ENCODE measurements around the gene WNT9A. TPM values are rescaled to one million over a fixed set of nuclear protein-coding genes. Genes with fewer than 3 reads are reported as not detected.

Gene WNT9A
- total and polyA plus RNA-seq, 2 experiments from 2014 or later = 1.4 TPM; not detected in 1

- no peak for DNase-seq (ENCODE audit: low read depth in 1 of 2, low spot score in 1 of 2)
- H3K4me3 ChIP-seq = no peak overlapping the region
- H3K4me1 ChIP-seq (ENCODE audit: low read depth) = no peaks in the 10 kb centered on the region
- no peak overlapping the region for H3K27ac ChIP-seq
- H3K36me3 ChIP-seq = no peaks in the 10 kb centered on the region
- no peaks in the 10 kb centered on the region for H3K9me3 ChIP-seq (ENCODE audit: low read depth)
- no peaks in the 10 kb centered on the region for H3K27me3 ChIP-seq
- TF ChIP-seq CTCF (IDR thresholded peaks at IDR 0.05; ENCODE audit: low read depth, low read length) = no peak
Measured at GRCh38 chr1:227918083-227918700, 29.5 kb downstream of the WNT9A start.

DNA sequence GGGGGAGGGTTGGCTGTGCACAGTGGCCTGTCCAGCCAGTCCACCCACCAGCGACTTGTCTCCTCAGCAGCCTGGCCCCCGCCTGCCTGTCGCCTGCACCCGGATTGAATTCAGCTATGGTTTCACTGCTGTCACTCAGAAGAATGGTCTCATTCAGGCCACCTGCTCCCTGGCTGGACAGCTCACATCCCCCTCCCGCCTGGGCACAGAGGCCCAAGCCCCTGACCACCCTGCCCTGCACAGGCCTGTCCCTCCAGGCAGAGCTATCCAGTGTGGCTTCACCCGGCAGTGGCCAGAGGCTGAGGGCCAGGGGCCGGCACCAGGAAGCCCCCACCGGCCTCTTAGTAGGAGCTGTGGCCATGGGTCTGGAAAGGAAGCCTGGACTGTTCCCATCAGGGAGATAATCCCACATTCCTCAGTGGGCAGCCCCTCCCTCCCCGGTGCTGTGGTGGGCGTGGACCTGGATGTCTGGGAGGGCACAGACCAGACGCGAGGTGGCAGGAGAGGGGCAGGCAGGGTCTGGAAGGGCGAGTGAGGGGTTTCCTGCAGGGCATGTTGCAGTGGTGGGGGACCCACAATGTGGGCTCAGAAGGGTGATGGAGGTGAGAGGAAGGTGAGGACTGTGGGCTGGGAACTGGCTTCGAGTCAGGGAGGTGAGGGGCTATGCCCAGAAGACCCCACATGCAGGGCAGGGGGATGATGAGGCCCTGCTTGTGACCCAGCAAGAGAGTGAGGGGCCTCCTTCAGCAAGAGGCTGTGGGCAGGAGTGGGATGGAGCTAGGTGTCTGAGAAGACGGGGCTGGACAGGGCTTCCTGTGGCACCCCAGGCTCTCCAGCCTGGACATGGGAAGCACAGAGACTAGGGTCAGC lies 30.4 kb downstream of the WNT9A start:
- no peak for DNase-seq (ENCODE audit: low read depth in 1 of 2, low spot score in 1 of 2)

GRCh38 chr1:227916655-227917054 lies 31.1 kb downstream of the WNT9A start:
- no peaks in the 10 kb centered on the region for H3K4me1 ChIP-seq (ENCODE audit: low read depth)
- no peak for TF ChIP-seq CTCF (IDR thresholded peaks at IDR 0.05; ENCODE audit: low read depth, low read length)
- no peak overlapping the region for H3K27ac ChIP-seq
- H3K9me3 ChIP-seq (ENCODE audit: low read depth) = no peaks in the 10 kb centered on the region
- no peak overlapping the region for H3K4me3 ChIP-seq
- H3K27me3 ChIP-seq = no peaks in the 10 kb centered on the region
- H3K36me3 ChIP-seq = no peaks in the 10 kb centered on the region
- DNase-seq (ENCODE audit: low read depth in 1 of 2, low spot score in 1 of 2) = no peak

More for the DNA sequence above, 30.4 kb downstream of the WNT9A start:
- H3K9me3 ChIP-seq (ENCODE audit: low read depth) = no peaks in the 10 kb centered on the region
- H3K27me3 ChIP-seq = no peaks in the 10 kb centered on the region
- no peak overlapping the region for H3K27ac ChIP-seq
- no peak overlapping the region for H3K4me3 ChIP-seq
- no peaks in the 10 kb centered on the region for H3K4me1 ChIP-seq (ENCODE audit: low read depth)
- TF ChIP-seq CTCF (IDR thresholded peaks at IDR 0.05; ENCODE audit: low read depth, low read length) = no peak
- H3K36me3 ChIP-seq = no peaks in the 10 kb centered on the region

DNA sequence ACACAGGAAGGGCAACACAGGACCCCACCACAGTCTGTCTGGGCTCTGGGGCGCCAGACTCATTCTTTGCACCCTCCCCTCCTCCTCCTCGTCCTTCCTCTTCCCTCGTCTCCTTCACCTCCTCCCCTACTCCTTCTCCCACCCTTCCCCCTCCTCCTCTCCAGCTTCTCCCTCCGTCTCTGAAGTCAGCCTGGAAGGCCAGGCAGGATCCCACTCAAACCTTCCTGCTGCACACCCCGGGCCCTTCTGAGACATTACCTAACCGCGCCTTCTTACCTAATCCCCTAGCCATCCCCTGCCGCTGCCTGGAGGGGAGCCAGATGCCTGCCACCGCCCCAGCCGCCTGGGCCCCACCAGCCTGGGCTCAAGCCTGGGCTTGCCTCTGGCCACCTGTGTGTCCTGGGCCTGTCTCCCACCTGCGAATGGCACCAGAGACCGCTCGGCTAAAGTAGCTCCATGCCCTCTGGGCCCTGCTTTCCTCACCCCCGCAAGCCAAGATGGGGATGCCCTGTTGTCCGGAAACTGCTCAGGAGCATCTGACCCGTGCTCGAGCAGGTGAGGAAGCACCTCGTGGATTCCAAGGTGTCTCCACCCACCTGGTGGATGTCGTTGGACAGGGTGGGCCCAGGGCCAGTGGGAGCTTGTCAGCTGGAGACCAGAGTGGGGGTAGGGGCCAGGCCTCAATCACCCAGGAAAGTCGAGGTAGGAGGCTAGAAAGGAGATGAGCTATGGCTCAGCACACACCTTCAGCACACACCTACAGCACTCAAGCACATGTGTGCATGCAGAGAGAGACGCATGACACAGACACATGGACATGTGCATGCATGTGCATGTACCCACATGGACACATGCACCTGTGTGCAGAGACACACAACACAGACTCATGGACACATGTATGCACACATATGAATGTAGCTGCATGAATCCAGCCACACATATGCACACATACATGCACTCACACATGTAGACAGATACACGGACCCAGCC lies 31.9 kb downstream of the WNT9A start:
- Histone ChIP-seq H3K36me3 (no peaks in the 10 kb centered on the region), H3K4me3 (no peak overlapping the region), H3K9me3 (ENCODE audit: low read depth) (no peaks in the 10 kb centered on the region), H3K27ac (no peak overlapping the region), H3K4me1 (ENCODE audit: low read depth) (no peaks in the 10 kb centered on the region), H3K27me3 (no peaks in the 10 kb centered on the region)
- DNase-seq (ENCODE audit: low read depth in 1 of 2, low spot score in 1 of 2) = no peak
- no peak for TF ChIP-seq CTCF (IDR thresholded peaks at IDR 0.05; ENCODE audit: low read depth, low read length)

All from cardiac muscle cell (in vitro differentiated cells and primary cell).